Uterus (tissue), 2 donors: ENCODE measurements around the gene ID2.
A peak's percentile ranks its signal among the peaks of the same experiment; 100 is the strongest.

Source experiments
- POLR2A ChIP-seq, 2 donors: fragments of 450-650 bp; IDR thresholded peaks; one replicate each; pipeline ENCODE4 v1.6.1; 2016; ENCODE audit warnings: antibody characterized with exemption in 2 of 2, mild to moderate bottlenecking in 1 of 2, moderate library complexity in 1 of 2
- TF ChIP-seq, protein P1 (sequence below), 4 experiments: fragments of 200-600 bp in 2 of 4; fragments of 450-650 bp in 2 of 4; sonication (generic) in 2 of 4; IDR thresholded peaks; one replicate each; pipeline ENCODE4 v1.5.1; 2016 to 2019; ENCODE audit warnings: antibody characterized with exemption in 4 of 4, mild to moderate bottlenecking in 2 of 4, moderate library complexity in 1 of 4

DNA sequence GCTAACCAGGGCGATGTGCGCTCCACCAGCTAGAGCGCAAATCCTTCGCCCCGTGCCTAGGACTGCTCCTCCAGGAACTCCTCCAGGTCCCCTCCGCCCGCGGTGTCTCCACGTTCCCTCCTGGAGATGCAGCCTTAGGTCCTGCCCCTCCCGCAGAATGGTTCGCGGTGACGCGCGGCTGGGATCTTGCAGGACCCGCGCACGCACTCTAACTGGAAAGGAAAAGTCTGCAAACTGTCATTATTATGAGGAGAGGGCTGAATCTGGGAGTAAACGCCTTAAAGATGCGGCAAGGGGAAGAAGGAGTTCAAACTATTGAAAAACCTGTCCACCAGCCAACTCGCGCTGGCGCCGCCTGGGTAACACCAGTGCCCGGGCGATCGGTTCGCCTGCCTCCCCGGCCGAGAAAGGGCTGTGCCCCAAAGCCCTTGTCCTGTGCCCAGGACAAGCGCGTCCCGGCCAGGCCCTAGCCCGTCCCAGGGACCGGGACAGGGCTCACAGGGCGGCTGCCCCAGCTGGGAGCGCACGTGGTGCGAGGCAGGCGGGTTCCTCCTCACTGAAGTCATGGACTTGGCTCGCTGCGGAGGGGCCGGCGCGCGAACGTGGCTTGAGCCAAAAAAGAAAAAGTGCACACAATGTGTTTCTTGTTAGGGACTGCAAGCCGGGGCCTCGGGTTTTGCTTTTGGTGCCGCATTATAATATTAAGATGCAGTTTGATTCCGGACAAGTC lies 5.5 kb upstream of the ID2 start:
- TF ChIP-seq, protein P1, sequence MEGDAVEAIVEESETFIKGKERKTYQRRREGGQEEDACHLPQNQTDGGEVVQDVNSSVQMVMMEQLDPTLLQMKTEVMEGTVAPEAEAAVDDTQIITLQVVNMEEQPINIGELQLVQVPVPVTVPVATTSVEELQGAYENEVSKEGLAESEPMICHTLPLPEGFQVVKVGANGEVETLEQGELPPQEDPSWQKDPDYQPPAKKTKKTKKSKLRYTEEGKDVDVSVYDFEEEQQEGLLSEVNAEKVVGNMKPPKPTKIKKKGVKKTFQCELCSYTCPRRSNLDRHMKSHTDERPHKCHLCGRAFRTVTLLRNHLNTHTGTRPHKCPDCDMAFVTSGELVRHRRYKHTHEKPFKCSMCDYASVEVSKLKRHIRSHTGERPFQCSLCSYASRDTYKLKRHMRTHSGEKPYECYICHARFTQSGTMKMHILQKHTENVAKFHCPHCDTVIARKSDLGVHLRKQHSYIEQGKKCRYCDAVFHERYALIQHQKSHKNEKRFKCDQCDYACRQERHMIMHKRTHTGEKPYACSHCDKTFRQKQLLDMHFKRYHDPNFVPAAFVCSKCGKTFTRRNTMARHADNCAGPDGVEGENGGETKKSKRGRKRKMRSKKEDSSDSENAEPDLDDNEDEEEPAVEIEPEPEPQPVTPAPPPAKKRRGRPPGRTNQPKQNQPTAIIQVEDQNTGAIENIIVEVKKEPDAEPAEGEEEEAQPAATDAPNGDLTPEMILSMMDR (IDR thresholded peaks at IDR 0.05): no peak
- TF ChIP-seq POLR2A (IDR thresholded peaks at IDR 0.05): peak; percentile 36 to 49
